Skeletal muscle satellite cell (primary cell): Measurements from ENCODE around the gene PPP1R2.
"Not testable (repeated sequence)": the region's sequence is repeated elsewhere in the genome, so short reads cannot be mapped to it uniquely, and the experiment has no call there.

Source experiments
- H3K27me3 ChIP-seq: 2 replicates; pipeline ENCODE4 v1.7.0; 2013; ENCODE audit warnings: low read length; ENCODE audit not compliant: control insufficient read depth, insufficient read depth
- H3K36me3 ChIP-seq: 2 replicates; pipeline ENCODE4 v1.7.0; 2013; ENCODE audit warnings: mild to moderate bottlenecking, control low read depth, low read length; ENCODE audit not compliant: insufficient read depth
- H3K4me1 ChIP-seq: 2 replicates; pipeline ENCODE4 v1.7.0; 2013; ENCODE audit warnings: low read length; ENCODE audit not compliant: control insufficient read depth, insufficient read depth
- H3K4me2 ChIP-seq: 2 replicates; pipeline ENCODE4 v1.7.0; 2013; ENCODE audit warnings: mild to moderate bottlenecking, low read length
- H3K4me3 ChIP-seq: 2 replicates; pipeline ENCODE4 v1.7.0; 2013; ENCODE audit warnings: low read length
- H3K9ac ChIP-seq: 2 replicates; pipeline ENCODE4 v1.7.0; 2013; ENCODE audit warnings: mild to moderate bottlenecking, low read depth, low read length, moderate library complexity
- H3K9me3 ChIP-seq: replicated peaks from 2 replicates; pipeline ENCODE4 v1.7.0; 2013; ENCODE audit warnings: mild to moderate bottlenecking, control low read depth, low read length

Gene PPP1R2

DNA sequence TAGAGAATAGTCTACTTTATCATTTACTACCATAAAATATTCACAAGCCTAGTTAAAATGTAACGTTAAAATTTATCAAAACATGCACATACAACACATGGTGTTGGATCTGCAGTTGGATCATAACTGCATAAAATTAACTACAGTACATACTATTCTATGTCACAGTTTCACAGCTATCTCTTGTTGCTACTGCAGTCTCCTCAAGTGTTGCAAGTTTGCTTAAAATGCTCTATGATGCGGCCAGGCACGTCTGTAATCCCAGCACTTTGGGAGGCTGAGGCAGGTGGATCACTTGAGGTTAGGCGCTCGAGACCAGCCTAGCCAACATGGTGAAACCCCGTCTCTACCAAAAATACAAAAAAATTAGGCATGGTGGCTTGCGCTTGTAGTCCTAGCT lies 10.3 kb downstream of the PPP1R2 start:
- H3K36me3 ChIP-seq: no peaks in the 10 kb centered on the region
- no peaks in the 10 kb centered on the region for H3K9me3 ChIP-seq
- H3K27me3 ChIP-seq: no peaks in the 10 kb centered on the region
- H3K4me1 ChIP-seq: no peaks in the 10 kb centered on the region
- H3K4me2 ChIP-seq: no peak overlapping the region
- H3K9ac ChIP-seq: no peak overlapping the region
- no peak overlapping the region for H3K4me3 ChIP-seq

DNA sequence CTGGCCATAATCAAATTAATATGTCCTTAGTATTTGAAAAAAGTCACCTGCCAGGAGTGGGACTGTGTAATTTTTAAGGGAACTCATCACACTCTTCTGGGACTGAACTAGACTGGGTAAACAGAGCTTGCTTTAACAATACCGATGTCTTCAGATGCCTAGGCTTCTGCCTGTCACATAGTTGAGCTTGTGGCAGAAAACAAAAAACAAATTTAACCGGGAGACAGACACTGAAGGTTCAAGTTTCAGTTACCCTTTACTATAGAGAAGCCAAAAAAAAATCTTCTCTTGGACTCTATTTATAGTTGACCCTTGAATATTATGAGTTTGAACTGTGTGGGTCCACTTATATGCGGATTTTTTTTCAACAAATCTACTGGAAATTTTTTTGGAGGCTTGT lies 10.8 kb downstream of the PPP1R2 start:
- no peaks in the 10 kb centered on the region for H3K27me3 ChIP-seq
- no peaks in the 10 kb centered on the region for H3K9me3 ChIP-seq
- H3K9ac ChIP-seq: no peak overlapping the region
- H3K4me3 ChIP-seq: no peak overlapping the region
- H3K4me2 ChIP-seq: no peak overlapping the region
- H3K36me3 ChIP-seq: no peaks in the 10 kb centered on the region
- no peaks in the 10 kb centered on the region for H3K4me1 ChIP-seq

GRCh38 chr3:195531683-195532082 lies 11.4 kb downstream of the PPP1R2 start:
- Histone ChIP-seq H3K4me1 (no peaks in the 10 kb centered on the region), H3K27me3 (no peaks in the 10 kb centered on the region), H3K9ac (no peak overlapping the region), H3K36me3 (no peaks in the 10 kb centered on the region), H3K4me2 (no peak overlapping the region), H3K4me3 (no peak overlapping the region), H3K9me3 (no peaks in the 10 kb centered on the region)

DNA sequence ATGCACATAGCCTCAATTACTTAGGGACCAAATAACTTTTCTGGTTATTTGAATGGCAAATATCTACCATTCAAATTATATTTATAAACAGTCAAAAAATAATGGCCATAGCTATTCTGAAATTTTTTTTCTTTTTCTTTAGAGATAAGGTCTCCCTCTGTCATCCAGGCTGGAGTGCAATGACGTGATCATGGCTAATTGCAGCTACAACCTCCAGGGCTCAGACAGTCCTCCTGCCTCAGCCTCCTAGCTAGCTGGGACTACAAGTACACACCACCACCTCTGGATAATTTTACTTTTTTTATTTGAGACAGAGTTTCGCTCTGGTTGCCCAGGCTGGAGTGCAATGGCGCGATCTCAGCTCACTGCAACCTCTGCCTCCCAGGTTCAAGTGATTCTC lies 16.6 kb downstream of the PPP1R2 start:
- Histone ChIP-seq H3K4me2 (no peak overlapping the region), H3K9ac (no peak overlapping the region), H3K9me3 (no peaks in the 10 kb centered on the region), H3K4me3 (no peak overlapping the region), H3K36me3 (peaks cover 16% of the 10 kb centered on the region), H3K27me3 (no peaks in the 10 kb centered on the region), H3K4me1 (no peaks in the 10 kb centered on the region)

DNA sequence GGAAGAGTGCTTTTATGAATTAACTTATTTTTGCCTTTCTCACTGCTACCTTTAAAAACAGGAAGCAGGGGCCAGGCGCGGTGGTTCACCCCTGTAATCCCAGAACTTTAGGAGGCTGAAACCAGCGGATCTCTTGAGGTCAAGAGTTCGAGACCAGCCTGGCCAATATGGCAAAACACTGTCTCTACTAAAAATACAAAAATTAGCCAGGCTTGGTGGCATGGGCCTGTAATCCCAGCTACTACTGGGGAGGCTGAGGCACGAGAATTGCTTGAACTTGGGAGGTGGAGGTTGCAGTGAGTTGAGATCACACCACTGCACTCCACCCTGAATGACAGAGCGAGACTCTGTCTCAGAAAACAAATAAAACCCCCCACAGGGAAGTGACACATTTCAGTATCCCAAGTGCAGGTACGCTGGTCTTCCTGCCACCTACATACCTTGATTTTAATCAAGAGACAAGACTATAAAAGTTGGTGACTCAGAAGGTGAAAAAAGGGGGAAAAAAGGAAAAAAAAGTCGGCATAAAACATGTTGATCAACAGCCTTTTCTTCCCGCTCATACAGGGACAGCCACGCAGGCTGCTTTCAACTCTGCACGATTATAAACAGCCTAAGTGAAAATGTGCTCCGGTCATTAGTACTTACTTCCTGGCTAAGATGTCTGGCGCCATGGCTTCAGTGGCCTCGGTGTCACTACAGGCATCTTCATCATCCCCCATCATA lies 18.8 kb downstream of the PPP1R2 start:
- Histone ChIP-seq H3K9me3 (no peaks in the 10 kb centered on the region), H3K9ac (no peak overlapping the region), H3K4me2 (no peak overlapping the region), H3K27me3 (no peaks in the 10 kb centered on the region), H3K4me1 (no peaks in the 10 kb centered on the region), H3K36me3 (peaks cover 16% of the 10 kb centered on the region), H3K4me3 (no peak overlapping the region)

GRCh38 chr3:195522254-195523023 lies 20.7 kb downstream of the PPP1R2 start:
- peaks cover 16% of the 10 kb centered on the region for H3K36me3 ChIP-seq
- H3K4me2 ChIP-seq: no peak overlapping the region
- no peak overlapping the region for H3K9ac ChIP-seq
- no peaks in the 10 kb centered on the region for H3K9me3 ChIP-seq
- no peaks in the 10 kb centered on the region for H3K4me1 ChIP-seq
- H3K27me3 ChIP-seq: no peaks in the 10 kb centered on the region
- no peak overlapping the region for H3K4me3 ChIP-seq

GRCh38 chr3:195517030-195517429 lies 26.1 kb downstream of the PPP1R2 start:
- no peak overlapping the region for H3K4me3 ChIP-seq
- H3K4me2 ChIP-seq: no peak overlapping the region
- no peaks in the 10 kb centered on the region for H3K9me3 ChIP-seq
- H3K9ac ChIP-seq: no peak overlapping the region
- H3K27me3 ChIP-seq: no peaks in the 10 kb centered on the region
- no peaks in the 10 kb centered on the region for H3K4me1 ChIP-seq
- peaks cover 19% of the 10 kb centered on the region for H3K36me3 ChIP-seq

DNA sequence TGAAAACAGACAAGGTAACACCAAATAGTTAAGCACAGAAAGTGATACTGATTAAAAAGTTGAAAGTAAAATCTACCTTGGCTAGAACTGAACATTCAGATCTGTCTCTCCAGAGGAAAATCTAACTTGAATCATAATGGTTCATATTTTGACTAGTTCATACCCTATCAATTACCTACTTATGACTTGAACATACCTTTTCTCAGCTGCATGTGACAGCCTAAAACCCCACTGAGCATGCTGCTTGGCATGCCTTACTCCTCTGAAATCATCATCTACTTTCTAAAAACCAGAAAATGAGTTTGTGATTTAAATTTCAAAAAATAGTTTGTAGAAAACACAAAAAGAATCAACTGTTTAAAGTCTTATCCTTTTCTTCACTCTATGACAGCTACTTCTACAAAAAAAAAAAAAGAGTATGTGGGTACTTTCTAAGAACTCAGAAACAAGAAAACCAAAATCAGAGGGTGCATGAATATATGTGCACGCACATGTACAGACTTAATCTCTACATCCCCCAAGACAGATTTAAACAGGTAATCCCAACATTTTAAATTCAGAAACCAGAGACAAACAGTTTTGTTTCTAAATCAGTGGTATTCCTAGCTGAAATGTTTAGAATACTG lies 28.4 kb downstream of the PPP1R2 start:
- peaks cover 23% of the 10 kb centered on the region for H3K36me3 ChIP-seq
- H3K9ac ChIP-seq, H3K4me2 ChIP-seq, H3K4me3 ChIP-seq, H3K9me3 ChIP-seq, H3K4me1 ChIP-seq, H3K27me3 ChIP-seq: not testable (repeated sequence)

- H3K9me3 ChIP-seq: no peaks in the 10 kb centered on the region
- H3K36me3 ChIP-seq: peaks cover 23% of the 10 kb centered on the region
Observed at GRCh38 chr3:195512798-195513345, 30.3 kb downstream of the PPP1R2 start.

GRCh38 chr3:195511136-195511535 lies 32.0 kb downstream of the PPP1R2 start:
- Histone ChIP-seq H3K27me3 (no peaks in the 10 kb centered on the region), H3K9me3 (no peaks in the 10 kb centered on the region), H3K4me1 (no peaks in the 10 kb centered on the region), H3K4me2 (no peak overlapping the region), H3K36me3 (peaks cover 17% of the 10 kb centered on the region), H3K9ac (no peak overlapping the region), H3K4me3 (no peak overlapping the region)

More at GRCh38 chr3:195512798-195513345, 30.3 kb downstream of the PPP1R2 start:
- H3K4me3 ChIP-seq: no peak overlapping the region
- no peak overlapping the region for H3K4me2 ChIP-seq
- H3K9ac ChIP-seq: no peak overlapping the region
- no peaks in the 10 kb centered on the region for H3K27me3 ChIP-seq
- H3K4me1 ChIP-seq: no peaks in the 10 kb centered on the region

DNA sequence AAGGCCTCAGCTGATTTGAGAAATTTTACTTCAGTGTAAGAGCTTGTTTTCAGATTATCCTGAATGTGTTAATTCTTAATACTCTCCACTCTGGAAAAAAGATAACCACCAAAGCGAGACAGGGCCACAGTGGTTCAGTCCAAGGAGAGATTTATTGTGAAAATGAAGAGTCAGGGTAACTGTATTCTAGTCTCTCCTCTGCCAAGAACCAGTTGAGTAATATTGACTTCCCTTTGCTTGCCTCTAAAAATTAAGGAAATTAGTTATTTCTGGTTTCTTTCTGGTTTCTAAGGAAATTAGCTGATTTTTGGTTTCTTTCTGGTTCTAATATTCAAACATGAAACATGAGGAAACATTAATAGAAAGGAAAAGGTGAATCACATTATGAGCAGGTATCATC lies 34.9 kb downstream of the PPP1R2 start:
- Histone ChIP-seq H3K27me3 (no peaks in the 10 kb centered on the region), H3K4me2 (no peak overlapping the region), H3K4me3 (no peak overlapping the region), H3K9me3 (no peaks in the 10 kb centered on the region), H3K36me3 (peaks cover 5% of the 10 kb centered on the region), H3K4me1 (no peaks in the 10 kb centered on the region), H3K9ac (no peak overlapping the region)
